Measurements from ENCODE around the gene KIFBP. TPM values are rescaled to one million over a fixed set of nuclear protein-coding genes. Genes with fewer than 3 reads are reported as not detected.

KIFBP gene
- total RNA-seq, 1 experiment from 2014 or later, result 44.7 TPM

- H3K27me3 ChIP-seq (ENCODE audit: insufficient read depth, low read length), result no peaks in the 10 kb centered on the region
- H3K23me2 ChIP-seq (ENCODE audit: insufficient read length, low read depth, low read length, poor library complexity, severe bottlenecking), result no peaks in the 10 kb centered on the region
- H3K9me3 Mint-ChIP-seq, result no peaks in the 10 kb centered on the region
- no peak overlapping the region for H2BK120ac ChIP-seq (ENCODE audit: low read depth, low read length, poor library complexity, severe bottlenecking)
- no peaks in the 10 kb centered on the region for H3K9me3 ChIP-seq (ENCODE audit: control insufficient read depth, low read depth, low read length)
- H3K4me1 ChIP-seq (ENCODE audit: insufficient read depth, low read length), result no peaks in the 10 kb centered on the region
- no CpG with 5 or more reads among the region's 4 CpGs for WGBS (ENCODE audit: extremely low coverage, insufficient read length, low lambda C conversion rate)
- H3K79me2 ChIP-seq (ENCODE audit: insufficient read depth, low read length), result no peaks in the 10 kb centered on the region
- H2BK5ac ChIP-seq (ENCODE audit: insufficient read length, low read length), result no peak overlapping the region
- H3K27me3 Mint-ChIP-seq (ENCODE audit: low read depth), result no peaks in the 10 kb centered on the region; the same call in 1 of the 2 replicates
- no peak overlapping the region for H3K18ac ChIP-seq (ENCODE audit: insufficient read length, low read depth, low read length)
- H3K23ac ChIP-seq (ENCODE audit: insufficient read length, low read depth, low read length), result no peak overlapping the region
- H2BK12ac ChIP-seq (ENCODE audit: insufficient read length, low read depth, low read length), result no peak overlapping the region
- no peaks in the 10 kb centered on the region for H3K79me1 ChIP-seq (ENCODE audit: insufficient read depth, low read depth, low read length, poor library complexity, severe bottlenecking)
- H4K8ac ChIP-seq (replicated peaks; ENCODE audit: insufficient read length, low read depth, low read length), result no peak overlapping the region
- no peak overlapping the region for H3K27ac Mint-ChIP-seq
- no peak overlapping the region for H3K56ac ChIP-seq (ENCODE audit: insufficient read length, low read depth, low read length)
- no peak overlapping the region for H2BK20ac ChIP-seq (ENCODE audit: low read depth, low read length, poor library complexity, severe bottlenecking)
- peaks cover 7 to 10% of the 10 kb centered on the region in 2 experiments for H3K4me1 Mint-ChIP-seq
- no peaks in the 10 kb centered on the region for H3K36me3 Mint-ChIP-seq (ENCODE audit: insufficient read depth in 1 of 3, low read depth in 3 of 3)
- no peak overlapping the region for H4K5ac ChIP-seq (ENCODE audit: insufficient read length, low read depth, low read length)
- TF ChIP-seq, protein P1, sequence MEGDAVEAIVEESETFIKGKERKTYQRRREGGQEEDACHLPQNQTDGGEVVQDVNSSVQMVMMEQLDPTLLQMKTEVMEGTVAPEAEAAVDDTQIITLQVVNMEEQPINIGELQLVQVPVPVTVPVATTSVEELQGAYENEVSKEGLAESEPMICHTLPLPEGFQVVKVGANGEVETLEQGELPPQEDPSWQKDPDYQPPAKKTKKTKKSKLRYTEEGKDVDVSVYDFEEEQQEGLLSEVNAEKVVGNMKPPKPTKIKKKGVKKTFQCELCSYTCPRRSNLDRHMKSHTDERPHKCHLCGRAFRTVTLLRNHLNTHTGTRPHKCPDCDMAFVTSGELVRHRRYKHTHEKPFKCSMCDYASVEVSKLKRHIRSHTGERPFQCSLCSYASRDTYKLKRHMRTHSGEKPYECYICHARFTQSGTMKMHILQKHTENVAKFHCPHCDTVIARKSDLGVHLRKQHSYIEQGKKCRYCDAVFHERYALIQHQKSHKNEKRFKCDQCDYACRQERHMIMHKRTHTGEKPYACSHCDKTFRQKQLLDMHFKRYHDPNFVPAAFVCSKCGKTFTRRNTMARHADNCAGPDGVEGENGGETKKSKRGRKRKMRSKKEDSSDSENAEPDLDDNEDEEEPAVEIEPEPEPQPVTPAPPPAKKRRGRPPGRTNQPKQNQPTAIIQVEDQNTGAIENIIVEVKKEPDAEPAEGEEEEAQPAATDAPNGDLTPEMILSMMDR (conservative IDR thresholded peaks at IDR 0.05), result no peak
- H3K4ac ChIP-seq (ENCODE audit: low read depth, low read length), result no peak overlapping the region
- H2AFZ ChIP-seq (ENCODE audit: low read length), result no peak overlapping the region
- no peak overlapping the region for H2AK5ac ChIP-seq (ENCODE audit: insufficient read length, low read length)
- no peak overlapping the region for H4K91ac ChIP-seq (ENCODE audit: insufficient read length, low read depth, low read length)
- DNase-seq, result no peak
- no peak overlapping the region for H3T11ph ChIP-seq (ENCODE audit: low read length)
- no peak overlapping the region for H3K4me3 Mint-ChIP-seq
- H3K9ac ChIP-seq (ENCODE audit: extremely low read depth, insufficient read length, low read length), result no peak overlapping the region
- no peaks in the 10 kb centered on the region for H4K20me1 ChIP-seq (ENCODE audit: control insufficient read depth, insufficient read depth, insufficient read length)
- no peak overlapping the region for H3K4me2 ChIP-seq (ENCODE audit: insufficient read depth, insufficient read length, low read length)
- no peak overlapping the region for H2BK15ac ChIP-seq (ENCODE audit: low read depth, low read length)
- no peak overlapping the region for H3K14ac ChIP-seq (ENCODE audit: insufficient read depth, low read length)
- H3K27ac ChIP-seq (ENCODE audit: insufficient read length, low read depth, low read length), result no peak overlapping the region
These were observed 58.7 kb downstream of the KIFBP start for GRCh38 chr10:69047111-69047832.
